Measurements from ENCODE around the gene PYGM.
A peak's percentile ranks its signal among the peaks of the same experiment; 100 is the strongest.

PYGM gene

DNA sequence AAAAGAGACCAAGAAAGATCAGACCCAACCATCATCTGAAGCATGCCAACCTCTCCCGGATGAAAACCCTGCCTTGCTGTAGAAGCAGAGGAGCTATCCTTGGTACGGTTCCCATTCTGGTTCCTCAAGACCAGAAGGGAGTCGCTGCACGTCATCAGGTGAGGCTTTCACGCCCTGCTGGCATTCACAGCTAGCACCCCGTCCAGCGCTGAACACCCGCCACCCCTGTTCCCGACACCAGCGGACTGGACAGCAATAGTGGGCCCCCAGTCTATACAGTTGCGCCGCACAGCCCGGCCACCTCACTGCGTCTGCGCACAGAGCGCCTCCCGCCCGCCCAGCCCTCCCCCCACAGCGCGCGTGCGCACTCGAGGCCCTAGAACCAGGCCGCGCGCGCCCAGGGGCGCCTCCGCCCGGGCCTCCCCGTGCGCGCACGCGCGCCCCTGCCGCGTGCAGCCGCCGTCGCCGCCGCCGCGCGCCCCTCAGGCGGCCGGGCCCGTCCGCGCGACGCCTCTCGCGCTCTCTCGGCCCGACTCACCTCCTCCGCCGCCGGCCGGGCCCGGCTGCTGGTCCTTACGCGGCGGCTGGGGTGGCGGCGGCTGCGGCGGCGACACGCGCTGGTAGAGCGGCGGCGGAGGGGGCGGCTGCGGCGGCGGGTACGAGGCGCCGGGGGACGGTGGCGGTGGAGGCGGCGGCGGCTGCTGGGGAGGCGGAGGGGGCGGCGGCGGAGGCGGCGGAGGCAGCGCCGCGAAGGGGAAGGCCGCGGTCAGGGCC, 17.9 kb upstream of the PYGM start:
- peak; percentile 73 for DNase-seq
- no peaks in the 10 kb centered on the region for H3K9me3 ChIP-seq
- peaks cover 49% of the 10 kb centered on the region for H3K36me3 ChIP-seq
- no peaks in the 10 kb centered on the region; the same call in 1 of the 2 replicates for H3K4me1 ChIP-seq
- H3K4me3 ChIP-seq (ENCODE audit: low read depth, low read length) = peak overlapping the region; percentile 87
- no peaks in the 10 kb centered on the region for H3K27me3 ChIP-seq
- TF ChIP-seq CTCF (IDR thresholded peaks at IDR 0.05; ENCODE audit: low read depth, low read length) = no peak

GRCh38 chr11:64776875-64777274, 17.1 kb upstream of the PYGM start:
- H3K9me3 ChIP-seq = no peaks in the 10 kb centered on the region
- no peaks in the 10 kb centered on the region for H3K27me3 ChIP-seq
- H3K36me3 ChIP-seq = peaks cover 57% of the 10 kb centered on the region
- TF ChIP-seq CTCF (IDR thresholded peaks at IDR 0.05; ENCODE audit: low read depth, low read length) = no peak
- DNase-seq = no peak
- no peaks in the 10 kb centered on the region; the same call in 1 of the 2 replicates for H3K4me1 ChIP-seq
- H3K4me3 ChIP-seq (ENCODE audit: low read depth, low read length) = peak overlapping the region; percentile 87

GRCh38 chr11:64776425-64776824, 16.7 kb upstream of the PYGM start:
- TF ChIP-seq CTCF (IDR thresholded peaks at IDR 0.05; ENCODE audit: low read depth, low read length) = no peak
- no peaks in the 10 kb centered on the region; the same call in 1 of the 2 replicates for H3K4me1 ChIP-seq

DNA sequence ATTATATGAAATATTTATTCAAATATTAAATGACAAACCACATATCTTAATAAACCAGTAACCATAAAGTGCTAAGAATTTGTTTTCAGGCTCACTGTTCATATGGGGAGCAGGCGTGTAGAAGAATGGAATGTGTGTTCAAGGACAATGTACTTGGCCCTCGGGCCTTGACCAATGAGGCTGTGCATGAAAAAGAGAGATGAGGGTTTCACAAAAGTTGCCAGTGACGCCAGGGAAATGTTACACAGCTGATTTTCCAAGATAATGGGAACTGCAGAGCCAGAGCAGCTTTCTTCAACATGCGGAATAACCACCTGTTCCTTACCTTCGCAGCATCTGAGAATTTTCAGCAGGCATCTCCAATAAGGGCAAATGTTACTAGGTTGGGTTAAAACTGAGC, 14.4 kb upstream of the PYGM start:
- H3K36me3 ChIP-seq = peaks cover 84% of the 10 kb centered on the region
- H3K4me1 ChIP-seq = no peaks in the 10 kb centered on the region; the same call in 1 of the 2 replicates

More at GRCh38 chr11:64776425-64776824, 16.7 kb upstream of the PYGM start:
- peak overlapping the region; percentile 87 for H3K4me3 ChIP-seq (ENCODE audit: low read depth, low read length)
- no peak for DNase-seq
- H3K36me3 ChIP-seq = peaks cover 61% of the 10 kb centered on the region
- H3K27me3 ChIP-seq = no peaks in the 10 kb centered on the region
- no peaks in the 10 kb centered on the region for H3K9me3 ChIP-seq

DNA sequence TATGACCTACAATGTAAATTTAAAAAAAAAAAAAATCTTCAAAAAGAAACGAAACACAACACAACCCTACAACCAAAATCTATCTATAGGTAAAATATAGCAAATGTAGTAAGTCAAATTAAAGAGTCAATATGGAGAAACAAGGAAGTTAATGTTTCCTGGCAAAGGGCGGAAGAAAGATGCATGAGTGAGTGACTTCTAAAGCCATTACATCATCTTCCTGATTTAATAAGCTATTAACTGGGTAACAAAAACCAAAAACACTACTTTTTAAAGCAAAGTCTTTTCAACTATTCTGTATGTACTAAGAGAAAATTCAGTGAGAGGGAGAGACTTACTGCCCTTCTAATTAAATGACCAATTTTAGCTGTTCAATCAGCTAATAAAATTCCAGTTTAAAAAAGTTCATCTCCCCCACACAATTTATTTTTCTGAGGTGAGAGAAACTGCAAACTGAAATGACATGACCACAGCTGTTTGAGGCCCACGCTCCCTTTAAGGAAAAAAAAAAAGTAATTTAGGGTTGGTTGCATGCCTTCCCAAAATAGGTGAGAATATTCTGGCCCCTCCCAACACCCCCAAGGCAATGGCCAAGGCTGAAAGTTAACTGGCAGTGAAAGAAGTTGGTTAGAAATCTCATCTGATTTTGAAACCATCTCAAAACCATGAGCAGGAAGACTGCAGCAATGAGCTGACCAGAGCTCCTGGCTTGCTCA, 12.7 kb upstream of the PYGM start:
- H3K27me3 ChIP-seq = no peaks in the 10 kb centered on the region
- TF ChIP-seq CTCF (IDR thresholded peaks at IDR 0.05; ENCODE audit: low read depth, low read length) = no peak
- no peak for DNase-seq
- peaks cover 100% of the 10 kb centered on the region for H3K36me3 ChIP-seq
- no peaks in the 10 kb centered on the region; the same call in 1 of the 2 replicates for H3K4me1 ChIP-seq
- no peak overlapping the region for H3K4me3 ChIP-seq (ENCODE audit: low read depth, low read length)
- H3K9me3 ChIP-seq = no peaks in the 10 kb centered on the region

More for the DNA sequence above, 14.4 kb upstream of the PYGM start:
- Histone ChIP-seq H3K27me3 (no peaks in the 10 kb centered on the region), H3K9me3 (no peaks in the 10 kb centered on the region), H3K4me3 (ENCODE audit: low read depth, low read length) (no peak overlapping the region)
- no peak for DNase-seq
- TF ChIP-seq CTCF (IDR thresholded peaks at IDR 0.05; ENCODE audit: low read depth, low read length) = no peak

GRCh38 chr11:64771861-64772260, 12.1 kb upstream of the PYGM start:
- H3K36me3 ChIP-seq = peaks cover 100% of the 10 kb centered on the region
- no peak for TF ChIP-seq CTCF (IDR thresholded peaks at IDR 0.05; ENCODE audit: low read depth, low read length)
- no peaks in the 10 kb centered on the region; the same call in 1 of the 2 replicates for H3K4me1 ChIP-seq
- no peak overlapping the region for H3K4me3 ChIP-seq (ENCODE audit: low read depth, low read length)
- no peak for DNase-seq
- no peaks in the 10 kb centered on the region for H3K27me3 ChIP-seq
- H3K9me3 ChIP-seq = no peaks in the 10 kb centered on the region
